ENCODE data around the gene CLDND2. TPM values are rescaled to one million over a fixed set of nuclear protein-coding genes. Genes with fewer than 3 reads are reported as not detected.

The CLDND2 gene
- polyA plus RNA-seq, 1 experiment, result 0.12 TPM

DNA sequence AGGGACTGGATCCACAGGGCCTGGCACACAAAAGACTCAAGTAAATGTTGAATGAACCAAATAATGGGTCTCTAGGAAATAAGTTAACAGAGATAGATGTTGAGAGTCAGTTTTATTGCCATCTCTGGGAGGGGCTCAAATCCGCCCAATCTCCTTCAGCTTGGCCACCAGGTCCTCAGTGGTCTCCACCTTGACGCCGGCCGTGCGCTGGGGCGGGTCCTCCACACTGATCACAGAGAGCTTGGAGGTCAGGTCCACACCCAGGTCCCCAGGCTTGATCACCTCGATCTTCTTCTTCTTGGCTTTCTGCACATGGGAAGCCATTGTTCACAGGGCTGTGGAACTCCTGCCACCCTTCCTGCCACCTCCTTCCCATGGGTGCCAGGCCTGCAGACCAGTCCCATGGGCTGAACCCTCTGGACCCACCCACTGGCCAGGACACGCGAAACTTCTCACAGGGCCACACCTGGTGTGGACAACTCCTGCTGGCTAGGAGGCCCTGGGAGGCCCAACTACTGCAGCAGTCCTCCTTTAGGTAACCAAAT lies 23.7 kb downstream of the CLDND2 start:
- H3K27me3 ChIP-seq (ENCODE audit: control insufficient read depth, insufficient read depth, low read length), result no peaks in the 10 kb centered on the region
- H3K4me3 ChIP-seq (ENCODE audit: low read depth, low read length), result no peak overlapping the region
- ChIA-PET CTCF (interaction anchor here (1.4 kb wide), 1 partner anchor 54 kb away, joined by 3 read pairs; no protein-coding TSS in a partner anchor), POLR2A (no interaction called here)
- TF ChIP-seq, protein P1, sequence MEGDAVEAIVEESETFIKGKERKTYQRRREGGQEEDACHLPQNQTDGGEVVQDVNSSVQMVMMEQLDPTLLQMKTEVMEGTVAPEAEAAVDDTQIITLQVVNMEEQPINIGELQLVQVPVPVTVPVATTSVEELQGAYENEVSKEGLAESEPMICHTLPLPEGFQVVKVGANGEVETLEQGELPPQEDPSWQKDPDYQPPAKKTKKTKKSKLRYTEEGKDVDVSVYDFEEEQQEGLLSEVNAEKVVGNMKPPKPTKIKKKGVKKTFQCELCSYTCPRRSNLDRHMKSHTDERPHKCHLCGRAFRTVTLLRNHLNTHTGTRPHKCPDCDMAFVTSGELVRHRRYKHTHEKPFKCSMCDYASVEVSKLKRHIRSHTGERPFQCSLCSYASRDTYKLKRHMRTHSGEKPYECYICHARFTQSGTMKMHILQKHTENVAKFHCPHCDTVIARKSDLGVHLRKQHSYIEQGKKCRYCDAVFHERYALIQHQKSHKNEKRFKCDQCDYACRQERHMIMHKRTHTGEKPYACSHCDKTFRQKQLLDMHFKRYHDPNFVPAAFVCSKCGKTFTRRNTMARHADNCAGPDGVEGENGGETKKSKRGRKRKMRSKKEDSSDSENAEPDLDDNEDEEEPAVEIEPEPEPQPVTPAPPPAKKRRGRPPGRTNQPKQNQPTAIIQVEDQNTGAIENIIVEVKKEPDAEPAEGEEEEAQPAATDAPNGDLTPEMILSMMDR (IDR thresholded peaks at IDR 0.05; ENCODE audit: insufficient read depth, low read depth, low read length), result no peak
- peaks cover 15% of the 10 kb centered on the region for H3K36me3 ChIP-seq (ENCODE audit: control insufficient read depth, insufficient read depth, low read length)
- no peak for DNase-seq (ENCODE audit: low read depth)

GRCh38 chr19:51342631-51343569 lies 25.9 kb downstream of the CLDND2 start:
- TF ChIP-seq, protein P1 (IDR thresholded peaks at IDR 0.05; ENCODE audit: insufficient read depth, low read depth, low read length), result no peak
- ChIA-PET POLR2A (no interaction called here), CTCF (interaction anchor here (0.5 to 1.4 kb wide), 5 partner anchors 8 to 315 kb away, joined by 3 to 7 read pairs (median 3); no protein-coding TSS in a partner anchor)
- DNase-seq (ENCODE audit: low read depth), result no peak
- Histone ChIP-seq H3K27me3 (ENCODE audit: control insufficient read depth, insufficient read depth, low read length) (no peaks in the 10 kb centered on the region), H3K36me3 (ENCODE audit: control insufficient read depth, insufficient read depth, low read length) (peaks cover 14% of the 10 kb centered on the region), H3K4me3 (ENCODE audit: low read depth, low read length) (no peak overlapping the region)

- CTCF ChIA-PET, result interaction anchor here (1.0 to 1.4 kb wide), 3 partner anchors 9 to 80 kb away, joined by 3 to 7 read pairs (median 4); no protein-coding TSS in a partner anchor
- TF ChIP-seq, protein P1 (IDR thresholded peaks at IDR 0.05; ENCODE audit: insufficient read depth, low read depth, low read length), result no peak
- Histone ChIP-seq H3K36me3 (ENCODE audit: control insufficient read depth, insufficient read depth, low read length) (peaks cover 10% of the 10 kb centered on the region), H3K27me3 (ENCODE audit: control insufficient read depth, insufficient read depth, low read length) (no peaks in the 10 kb centered on the region), H3K4me3 (ENCODE audit: low read depth, low read length) (no peak within 1 kb of the TSS)
- POLR2A ChIA-PET, result no interaction called here
- no peak for DNase-seq (ENCODE audit: low read depth)
Measured at GRCh38 chr19:51341976-51342580, 26.7 kb downstream of the CLDND2 start, which contains the start of gene VSIG10L. Gene VSIG10L, minus strand, starts transcription at chr19:51342139. Its CDS starts 15 bp downstream, at chr19:51342124.

GRCh38 chr19:51341066-51341465 lies 27.7 kb downstream of the CLDND2 start:
- Histone ChIP-seq H3K4me3 (ENCODE audit: low read depth, low read length) (no peak overlapping the region), H3K36me3 (ENCODE audit: control insufficient read depth, insufficient read depth, low read length) (peaks cover 6% of the 10 kb centered on the region), H3K27me3 (ENCODE audit: control insufficient read depth, insufficient read depth, low read length) (no peaks in the 10 kb centered on the region)
- DNase-seq (ENCODE audit: low read depth), result no peak
- CTCF ChIA-PET, result interaction anchor here (0.9 to 1.4 kb wide), 7 partner anchors 10 to 316 kb away, joined by 3 to 7 read pairs (median 3); partner anchors contain the start of gene ETFB
- TF ChIP-seq, protein P1 (IDR thresholded peaks at IDR 0.05; ENCODE audit: insufficient read depth, low read depth, low read length), result no peak
- POLR2A ChIA-PET, result no interaction called here
